HG03432 (cell line): ENCODE data around the gene ERG.

ENCODE experiments used
- ATAC-seq: cut with Tn5 transposase; IDR thresholded peaks from one replicate; pipeline ENCODE4 v1.9.1; 2021; ENCODE audit warnings: mild to moderate bottlenecking, moderate library complexity; ENCODE audit not compliant: unreplicated experiment

The ERG gene

GRCh38 chr21:38475519-38475918 is 22.8 kb downstream of the ERG start:
- ATAC-seq: no peak

GRCh38 chr21:38474796-38475195 is 23.5 kb downstream of the ERG start:
- ATAC-seq: no peak

GRCh38 chr21:38474124-38474523 is 24.2 kb downstream of the ERG start:
- no peak for ATAC-seq

DNA sequence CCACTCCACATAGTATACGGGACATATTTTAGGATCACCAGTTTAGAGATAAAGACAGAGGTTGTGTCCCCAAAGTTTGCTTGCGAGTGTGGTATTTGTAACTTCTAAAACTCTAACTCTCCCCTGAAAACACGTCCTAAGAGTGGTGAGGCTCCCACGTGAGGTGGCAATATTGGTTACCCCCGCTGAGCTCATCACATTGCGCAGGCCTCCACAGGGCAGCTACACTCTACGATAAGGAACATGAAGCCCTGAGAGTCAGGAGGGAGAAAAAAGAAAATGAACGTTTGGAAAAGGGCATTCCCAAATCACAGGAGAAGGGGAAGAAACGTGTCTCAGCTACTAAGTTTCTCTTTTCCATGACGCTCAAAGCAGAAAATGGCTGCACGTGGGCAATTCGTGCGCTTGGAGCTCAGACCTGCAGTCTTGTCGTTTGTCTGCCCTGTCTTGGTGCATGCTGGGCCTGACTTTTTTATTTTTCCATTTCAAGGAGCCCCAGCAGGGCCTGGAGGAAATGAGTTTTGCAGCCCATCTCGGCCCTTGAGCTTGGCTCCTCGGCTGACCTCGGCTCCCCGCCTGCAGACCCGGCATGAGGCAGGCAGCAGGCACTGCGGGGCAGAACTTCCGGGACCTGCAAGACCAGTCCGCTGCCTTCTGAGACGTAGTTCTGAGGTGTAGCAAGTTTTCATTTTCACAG is 25.7 kb downstream of the ERG start:
- ATAC-seq: no peak

- ATAC-seq: no peak
Observed at GRCh38 chr21:38471766-38472165, 26.5 kb downstream of the ERG start.

- no peak for ATAC-seq
Observed at GRCh38 chr21:38470755-38471154, 27.5 kb downstream of the ERG start.

DNA sequence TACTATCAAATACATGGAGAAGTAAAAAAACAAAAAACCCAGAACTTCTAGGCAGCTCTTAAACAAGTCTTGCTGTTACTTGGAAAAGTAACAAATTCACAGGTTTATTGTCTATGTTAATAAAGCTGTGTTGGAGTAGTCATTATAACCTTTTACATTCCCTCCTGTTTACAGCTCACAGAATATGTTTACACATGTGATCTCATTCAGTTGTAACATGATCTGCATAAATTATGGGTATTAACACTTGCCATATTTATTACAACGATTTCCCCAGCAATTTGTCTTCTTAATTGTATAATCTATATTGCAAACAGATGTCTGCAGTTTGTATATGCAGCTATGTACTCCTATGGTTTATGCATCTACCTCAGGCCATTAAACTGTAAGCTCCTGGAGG is 28.6 kb downstream of the ERG start:
- ATAC-seq: no peak

DNA sequence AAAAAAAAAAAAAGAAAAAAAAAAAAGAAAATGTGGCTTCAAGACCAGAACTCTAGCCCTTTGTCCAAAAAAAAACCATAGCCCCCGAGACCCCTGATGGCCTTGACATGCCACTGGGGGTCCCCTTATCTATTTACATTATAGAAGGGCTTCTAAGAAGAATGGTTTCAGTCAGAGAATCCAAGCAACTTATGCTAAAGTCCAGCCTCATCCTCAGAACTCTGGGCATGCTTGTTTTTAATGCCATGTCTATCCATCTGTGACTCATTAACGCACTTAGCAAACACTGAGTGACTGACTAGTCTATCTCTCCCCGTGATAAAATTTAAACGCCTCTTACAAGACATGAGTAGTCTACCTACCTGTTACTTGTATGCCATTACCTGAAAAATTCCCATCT is 29.3 kb downstream of the ERG start:
- ATAC-seq: no peak

DNA sequence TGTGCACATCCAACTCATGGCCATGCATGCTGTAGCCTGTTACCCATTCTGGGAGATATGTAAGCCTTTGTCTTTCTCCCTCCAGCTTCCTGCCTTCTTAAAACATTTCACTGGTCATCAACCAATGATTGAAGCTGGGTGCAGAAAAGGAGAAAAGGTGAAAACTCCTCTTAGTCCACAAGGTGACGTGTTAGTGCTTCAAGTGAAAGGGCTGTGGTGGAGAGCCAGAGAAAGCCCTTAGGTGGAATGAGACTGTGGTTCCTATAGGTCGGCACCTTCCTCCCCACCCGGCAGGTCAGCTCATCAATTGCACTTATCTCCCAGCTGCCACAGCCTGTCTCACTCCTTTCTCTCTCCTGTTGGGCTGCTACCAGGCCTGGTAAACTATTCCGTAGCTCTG is 30.4 kb downstream of the ERG start:
- ATAC-seq: no peak

DNA sequence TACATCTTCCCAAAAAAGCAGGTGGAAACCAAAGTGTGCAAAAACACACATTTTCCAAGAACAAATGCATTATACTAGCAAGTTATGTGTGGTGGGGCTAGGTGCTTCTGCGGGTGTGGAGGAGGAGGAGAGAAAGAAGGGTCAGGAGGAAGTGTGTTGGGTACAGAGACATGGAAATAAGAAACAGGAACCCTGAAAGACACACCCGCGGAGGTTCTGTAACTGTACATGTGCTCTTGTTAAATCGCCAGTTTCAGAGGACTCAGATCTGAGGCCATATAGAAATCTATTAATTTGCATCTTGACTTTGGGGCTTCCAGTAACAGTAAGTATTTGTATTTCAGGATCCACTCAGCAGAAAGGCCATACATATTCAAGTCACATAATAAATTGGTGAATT is 30.9 kb downstream of the ERG start:
- ATAC-seq: no peak

DNA sequence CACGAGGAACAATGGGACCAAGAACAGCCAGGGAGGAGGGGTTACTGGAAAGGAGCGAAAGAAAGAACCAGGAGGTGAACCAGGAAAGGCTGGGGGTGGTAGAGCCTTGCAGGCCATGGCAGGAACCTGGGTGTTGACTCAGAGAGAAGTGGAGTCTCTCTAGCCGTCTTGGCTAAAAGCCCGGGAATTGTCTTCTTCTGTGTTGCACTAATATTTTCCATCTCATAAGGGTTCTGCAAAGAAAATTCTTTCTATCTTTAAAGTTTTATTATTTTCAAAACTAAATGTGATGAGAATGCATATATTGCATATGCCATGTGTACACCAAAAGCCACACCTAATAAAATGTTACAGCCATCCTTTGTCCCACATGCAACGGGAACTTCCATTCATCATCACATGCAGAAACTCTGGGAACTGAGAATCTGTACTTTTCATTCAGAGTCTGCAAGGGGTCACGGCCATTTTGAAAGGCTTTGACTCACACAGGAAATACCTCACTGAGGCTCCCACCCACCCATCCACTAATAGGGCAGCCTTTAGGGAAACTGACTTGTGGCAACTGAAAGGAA is 38.0 kb downstream of the ERG start:
- no peak for ATAC-seq

GRCh38 chr21:38459490-38459889 is 38.8 kb downstream of the ERG start:
- ATAC-seq: no peak

DNA sequence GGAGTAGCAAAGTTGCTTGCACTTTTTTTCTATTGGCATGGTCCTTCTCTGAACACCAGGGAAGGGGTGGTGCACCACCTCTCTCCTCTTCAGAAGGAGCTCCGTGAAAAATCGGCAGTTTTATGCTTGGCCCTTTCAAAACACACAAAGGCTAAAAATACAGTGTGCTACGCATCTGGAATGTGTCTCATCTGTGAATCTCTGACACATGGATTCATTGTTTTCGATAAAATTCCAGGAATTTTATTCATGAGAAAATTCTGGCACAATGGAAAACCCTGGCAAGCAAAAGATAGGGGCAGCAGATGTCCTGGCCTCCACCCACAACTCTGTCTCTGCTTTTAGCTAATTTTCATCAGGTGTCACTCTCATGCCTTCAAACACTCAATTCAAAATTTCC is 42.9 kb downstream of the ERG start:
- no peak for ATAC-seq

DNA sequence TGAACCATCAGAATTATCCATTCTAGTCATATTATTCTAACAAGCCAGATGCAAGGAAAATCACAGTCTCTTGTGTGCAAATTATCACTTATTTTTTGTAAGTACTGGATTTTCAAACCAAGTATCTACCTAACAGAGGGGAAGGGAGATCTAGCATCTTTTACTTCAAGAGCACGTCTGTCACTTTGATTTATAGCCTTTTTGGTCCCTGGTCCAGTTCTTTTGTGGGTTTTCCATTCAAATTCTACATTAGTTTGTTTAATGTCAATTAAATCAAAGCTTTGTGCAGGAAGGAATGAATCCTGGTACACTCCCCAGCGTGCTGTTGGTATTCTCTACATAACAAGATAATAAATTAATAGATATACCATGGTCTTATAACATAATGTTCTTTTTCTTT is 43.6 kb downstream of the ERG start:
- ATAC-seq: no peak

DNA sequence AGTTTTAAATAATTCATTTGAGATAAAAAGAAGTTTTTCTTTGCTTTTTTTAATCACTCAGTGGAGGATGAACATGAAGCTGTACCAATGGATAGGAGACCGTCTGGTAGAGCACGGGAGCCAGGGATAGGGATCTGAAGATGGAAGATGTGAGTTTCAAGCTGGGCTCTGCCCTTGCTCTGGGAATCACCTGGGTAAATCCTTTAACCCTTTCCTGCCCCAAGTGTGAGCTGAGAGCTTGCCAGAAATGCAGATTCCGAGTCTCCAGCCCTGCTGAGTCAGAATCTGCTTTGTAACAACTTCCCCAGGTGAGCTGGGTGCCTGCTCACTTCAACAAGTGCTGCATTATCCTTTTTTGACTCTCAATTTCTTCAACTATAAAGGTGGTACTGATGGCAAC is 44.1 kb downstream of the ERG start:
- no peak for ATAC-seq

- no peak for ATAC-seq
Observed at GRCh38 chr21:38448671-38449385, 49.4 kb downstream of the ERG start.

- no peak for ATAC-seq
Observed at GRCh38 chr21:38447611-38448010, 50.7 kb downstream of the ERG start.

GRCh38 chr21:38444691-38445090 is 53.6 kb downstream of the ERG start:
- ATAC-seq: no peak

DNA sequence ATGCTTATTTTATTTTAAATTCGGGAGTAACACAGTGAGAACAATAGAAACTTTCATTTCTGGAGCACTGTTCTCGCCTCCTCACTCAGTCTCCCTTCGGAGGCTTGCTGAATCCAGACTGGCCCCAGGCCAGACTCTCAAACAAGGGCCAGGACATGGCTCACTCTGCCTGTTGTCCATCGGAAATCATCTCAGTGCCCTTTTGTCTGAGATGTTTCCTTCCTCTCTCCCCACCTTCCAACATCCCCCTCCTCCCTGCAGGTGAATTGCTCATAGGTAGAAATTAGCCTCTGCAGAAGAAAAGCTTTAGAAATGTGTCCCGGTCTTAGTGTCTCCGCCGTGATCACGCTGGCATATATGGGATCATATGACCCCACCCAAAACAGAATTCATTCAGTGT is 55.2 kb downstream of the ERG start:
- ATAC-seq: no peak

DNA sequence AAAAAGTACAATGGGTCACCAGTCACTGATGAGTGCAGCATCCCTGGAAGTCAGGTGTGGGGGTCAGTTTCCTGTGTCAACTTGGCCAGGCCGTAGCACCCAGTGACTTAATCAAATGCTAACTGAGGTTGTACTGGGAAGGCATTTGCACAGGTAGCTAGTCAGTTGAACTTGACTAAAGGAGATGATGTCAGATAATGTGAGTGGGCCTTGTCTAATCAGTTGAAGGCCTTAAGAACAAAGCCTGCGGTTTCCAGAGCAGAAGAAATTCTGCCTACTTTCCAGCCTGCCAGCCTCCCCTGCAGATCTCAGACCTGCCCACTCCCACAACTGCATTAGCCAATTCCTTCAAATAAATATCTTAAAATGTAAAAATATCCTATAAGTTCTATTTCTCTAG is 57.1 kb downstream of the ERG start:
- ATAC-seq: no peak

GRCh38 chr21:38440746-38441145 is 57.5 kb downstream of the ERG start:
- ATAC-seq: no peak

DNA sequence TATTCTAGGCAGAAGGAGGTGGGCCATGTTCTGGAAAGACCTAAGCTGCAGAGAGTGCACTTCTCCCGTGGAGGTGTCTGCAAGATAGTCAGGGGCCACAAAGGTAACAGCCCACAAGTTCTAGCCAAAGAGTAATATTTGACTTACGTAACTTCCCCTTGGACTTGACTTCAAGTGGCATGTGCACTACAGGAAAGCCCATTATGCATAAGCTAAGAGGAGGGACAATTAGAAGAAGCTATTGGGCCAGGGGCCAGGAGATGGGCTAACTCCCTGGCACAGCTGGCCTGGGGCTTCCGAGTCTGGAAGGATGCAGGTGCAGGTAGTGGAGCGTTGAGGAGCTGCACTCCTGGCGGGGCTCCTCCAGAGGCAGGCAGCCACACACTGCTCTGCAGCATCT is 58.3 kb downstream of the ERG start:
- ATAC-seq: no peak
